ENCODE data around the gene TRERF1.

TRERF1 gene

DNA sequence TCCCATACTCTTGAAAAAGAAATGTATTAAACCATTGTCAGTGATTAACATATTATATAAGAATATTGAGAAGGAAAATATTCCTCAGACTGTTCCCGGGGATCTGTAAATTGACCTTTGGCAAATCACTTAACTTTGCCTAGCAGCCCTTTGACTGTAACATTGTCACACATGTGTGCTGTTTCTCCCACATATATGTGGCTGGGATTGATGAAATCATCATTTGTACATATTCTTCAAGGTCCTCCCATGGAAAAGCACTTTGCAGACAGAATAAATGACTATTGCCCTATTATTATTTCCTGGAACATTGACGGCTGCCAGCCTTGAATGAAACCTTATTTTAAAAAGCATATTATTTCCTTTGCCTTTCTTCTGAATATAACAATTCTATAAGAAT is 36.4 kb upstream of the TRERF1 start:
- no peaks in the 10 kb centered on the region for H3K9me3 ChIP-seq (replicated peaks; ENCODE audit: insufficient read depth, low read length)
- H3K4me1 ChIP-seq (ENCODE audit: low read length): no peaks in the 10 kb centered on the region
- no peaks in the 10 kb centered on the region for H3K9me2 ChIP-seq (replicated peaks; ENCODE audit: insufficient read depth, low read length)
- no peak overlapping the region for H3K4me2 ChIP-seq (ENCODE audit: low read depth, low read length)
- no peak overlapping the region for H3K4me3 ChIP-seq (ENCODE audit: low read length)
- H3K27me3 ChIP-seq (replicated peaks; ENCODE audit: insufficient read depth, low read length): no peaks in the 10 kb centered on the region
- no peak overlapping the region for H3K27ac ChIP-seq (ENCODE audit: low read length)
- no peak overlapping the region for H2AFZ ChIP-seq (ENCODE audit: low read length)
- H3F3A ChIP-seq (ENCODE audit: insufficient read depth, low read length): no peaks in the 10 kb centered on the region
- no peaks in the 10 kb centered on the region for H4K20me1 ChIP-seq (ENCODE audit: insufficient read depth, low read length)
- TF ChIP-seq EZH2 (optimal IDR thresholded peaks at IDR 0.05; ENCODE audit: low read depth, low read length) (no peak), EZH2phosphoT487 (IDR thresholded peaks at IDR 0.05; ENCODE audit: low read length) (no peak), CTCF (IDR thresholded peaks at IDR 0.05; ENCODE audit: low read length) (no peak)
- H3K9ac ChIP-seq (ENCODE audit: low read length): no peak overlapping the region
- H3K36me3 ChIP-seq (replicated peaks; ENCODE audit: insufficient read depth, low read length): no peaks in the 10 kb centered on the region
- DNase-seq: no peak
- H3K79me2 ChIP-seq (ENCODE audit: low read length): no peaks in the 10 kb centered on the region

DNA sequence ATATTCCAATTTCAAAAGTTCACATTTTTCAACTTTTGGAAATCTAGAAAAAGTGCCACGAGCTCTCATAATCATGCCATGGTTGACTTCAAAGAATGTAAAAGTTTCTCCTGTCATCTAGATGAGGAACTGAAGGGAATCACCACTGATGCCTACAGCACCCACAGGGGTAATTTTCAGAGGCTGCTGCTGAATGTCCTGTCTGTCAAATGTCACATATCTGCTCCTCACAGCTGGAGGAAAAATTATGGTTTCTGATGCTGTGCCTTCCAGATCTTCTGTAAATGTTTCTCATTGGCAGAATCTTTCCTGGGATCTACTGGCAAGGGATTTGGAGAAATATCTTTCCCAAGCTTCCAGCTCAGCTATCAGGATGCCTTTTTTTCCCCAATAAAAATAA is 32.5 kb upstream of the TRERF1 start:
- Histone ChIP-seq H3K4me1 (ENCODE audit: low read length) (no peaks in the 10 kb centered on the region), H3K79me2 (ENCODE audit: low read length) (no peaks in the 10 kb centered on the region), H3K4me3 (ENCODE audit: low read length) (no peak overlapping the region), H3K36me3 (replicated peaks; ENCODE audit: insufficient read depth, low read length) (no peaks in the 10 kb centered on the region), H3K27me3 (replicated peaks; ENCODE audit: insufficient read depth, low read length) (no peaks in the 10 kb centered on the region), H4K20me1 (ENCODE audit: insufficient read depth, low read length) (no peaks in the 10 kb centered on the region), H3K9me2 (replicated peaks; ENCODE audit: insufficient read depth, low read length) (no peaks in the 10 kb centered on the region), H3K4me2 (ENCODE audit: low read depth, low read length) (no peak overlapping the region), H3K9me3 (replicated peaks; ENCODE audit: insufficient read depth, low read length) (no peaks in the 10 kb centered on the region), H2AFZ (ENCODE audit: low read length) (no peak overlapping the region), H3K27ac (ENCODE audit: low read length) (no peak overlapping the region), H3K9ac (ENCODE audit: low read length) (no peak overlapping the region), H3F3A (ENCODE audit: insufficient read depth, low read length) (no peaks in the 10 kb centered on the region)
- no peak for DNase-seq
- TF ChIP-seq CTCF (IDR thresholded peaks at IDR 0.05; ENCODE audit: low read length) (no peak), EZH2 (optimal IDR thresholded peaks at IDR 0.05; ENCODE audit: low read depth, low read length) (no peak), EZH2phosphoT487 (IDR thresholded peaks at IDR 0.05; ENCODE audit: low read length) (no peak)

GRCh38 chr6:42482174-42482573 is 30.4 kb upstream of the TRERF1 start:
- H3K27me3 ChIP-seq (replicated peaks; ENCODE audit: insufficient read depth, low read length): no peaks in the 10 kb centered on the region
- H3K9ac ChIP-seq (ENCODE audit: low read length): no peak overlapping the region
- H4K20me1 ChIP-seq (ENCODE audit: insufficient read depth, low read length): no peaks in the 10 kb centered on the region
- no peaks in the 10 kb centered on the region for H3K9me3 ChIP-seq (replicated peaks; ENCODE audit: insufficient read depth, low read length)
- no peaks in the 10 kb centered on the region for H3K36me3 ChIP-seq (replicated peaks; ENCODE audit: insufficient read depth, low read length)
- H3K79me2 ChIP-seq (ENCODE audit: low read length): no peaks in the 10 kb centered on the region
- no peak overlapping the region for H3K27ac ChIP-seq (ENCODE audit: low read length)
- H3K4me1 ChIP-seq (ENCODE audit: low read length): no peaks in the 10 kb centered on the region
- H3F3A ChIP-seq (ENCODE audit: insufficient read depth, low read length): no peaks in the 10 kb centered on the region
- H3K4me3 ChIP-seq (ENCODE audit: low read length): no peak overlapping the region
- TF ChIP-seq EZH2phosphoT487 (IDR thresholded peaks at IDR 0.05; ENCODE audit: low read length) (no peak), CTCF (IDR thresholded peaks at IDR 0.05; ENCODE audit: low read length) (no peak), EZH2 (optimal IDR thresholded peaks at IDR 0.05; ENCODE audit: low read depth, low read length) (no peak)
- no peak for DNase-seq
- no peaks in the 10 kb centered on the region for H3K9me2 ChIP-seq (replicated peaks; ENCODE audit: insufficient read depth, low read length)
- H2AFZ ChIP-seq (ENCODE audit: low read length): no peak overlapping the region
- H3K4me2 ChIP-seq (ENCODE audit: low read depth, low read length): no peak overlapping the region

Measured in MM.1S (cell line).